Fibroblast of lung (primary cell): ENCODE results near the gene HS3ST3A1. TPM values are rescaled to one million over a fixed set of nuclear protein-coding genes. Genes with fewer than 3 reads are reported as not detected.

Experiments used
- DNase-seq, 2 donors: peaks; one replicate each; pipeline versions ENCODE4 v3.0.0 to v3.0.0-alpha.2; 2010; ENCODE audit warnings: low read depth in 2 of 2
- H2AFZ ChIP-seq: 2 replicates; pipeline ENCODE4 v1.5.1; 2012; ENCODE audit warnings: low read length, control low read depth, inconsistent platforms
- H3K27ac ChIP-seq: 2 replicates; pipeline ENCODE4 v1.5.1; 2011; ENCODE audit warnings: low read length, control low read depth; ENCODE audit not compliant: insufficient read depth
- H3K27me3 ChIP-seq: 2 replicates; pipeline ENCODE4 v1.5.1; 2011; ENCODE audit warnings: mild to moderate bottlenecking, low read length; ENCODE audit not compliant: control insufficient read depth, insufficient read depth
- H3K36me3 ChIP-seq: 2 replicates; pipeline ENCODE4 v1.5.1; 2011; ENCODE audit warnings: low read length; ENCODE audit not compliant: control insufficient read depth, insufficient read depth
- H3K4me1 ChIP-seq: 2 replicates; pipeline ENCODE4 v1.5.1; 2011; ENCODE audit warnings: low read length; ENCODE audit not compliant: control insufficient read depth, insufficient read depth; ENCODE audit errors: extremely low read depth
- H3K4me2 ChIP-seq: 2 replicates; pipeline ENCODE4 v1.5.1; 2011; ENCODE audit warnings: low read length, control low read depth; ENCODE audit not compliant: insufficient read depth; ENCODE audit errors: extremely low read depth
- H3K4me3 ChIP-seq, 4 experiments: fragments of 200-600 bp in 1 of 4; sonication (generic) in 1 of 4; replicated peaks in 1 of 4; 2 replicates each; pipeline ENCODE4 v1.5.1; 2011 to 2016; ENCODE audit warnings: low read length in 4 of 4, low read depth in 3 of 4, mild to moderate bottlenecking in 3 of 4, control low read depth in 2 of 4, inconsistent platforms in 1 of 4, mixed read lengths in 1 of 4; ENCODE audit not compliant: insufficient read depth in 1 of 4; ENCODE audit errors: control extremely low read depth in 1 of 4
- H3K79me2 ChIP-seq: 2 replicates; pipeline ENCODE4 v1.5.1; 2012; ENCODE audit warnings: mild to moderate bottlenecking, low read length, inconsistent platforms; ENCODE audit not compliant: control insufficient read depth, insufficient read depth
- H3K9ac ChIP-seq: 2 replicates; pipeline ENCODE4 v1.5.1; 2011; ENCODE audit warnings: mild to moderate bottlenecking, low read length, control low read depth; ENCODE audit not compliant: insufficient read depth
- H3K9me3 ChIP-seq: 2 replicates; pipeline ENCODE4 v1.5.1; 2012; ENCODE audit warnings: low read depth, low read length; ENCODE audit not compliant: control insufficient read depth, insufficient read depth
- H4K20me1 ChIP-seq: 2 replicates; pipeline ENCODE4 v1.5.1; 2011; ENCODE audit warnings: low read length; ENCODE audit not compliant: control insufficient read depth, insufficient read depth; ENCODE audit errors: extremely low read depth
- CTCF ChIP-seq, 2 donors: IDR thresholded peaks in 1 of 2; conservative IDR thresholded peaks in 1 of 2; 1 replicate in 1 of 2; 2 replicates in 1 of 2; pipeline ENCODE4 v1.5.1; 2011 to 2012; ENCODE audit warnings: low read length in 2 of 2, control low read depth in 1 of 2, inconsistent platforms in 1 of 2, low read depth in 1 of 2, mild to moderate bottlenecking in 1 of 2
- EZH2 ChIP-seq: IDR thresholded peaks from 2 replicates; pipeline ENCODE4 v1.5.1; 2012; ENCODE audit warnings: low read length, control low read depth, mild to moderate bottlenecking; ENCODE audit errors: missing control alignments
- polyA plus RNA-seq, 2 donors: library from polyadenylated mRNA; depleted of rRNA in 1 of 2; stranded (reverse) in 1 of 2; unstranded in 1 of 2; fragments of >200 nt; gene quantifications; 2 replicates each; pipeline ENCODE4 v1.2.1, GENCODE V29; 2011 to 2012; ENCODE audit warnings: missing spikeins in 1 of 2
- total RNA-seq: library from RNA; depleted of rRNA; stranded (reverse); fragments of >200 nt; gene quantifications from 2 replicates; pipeline ENCODE4 v1.2.1, GENCODE V29; 2014

The HS3ST3A1 gene
- total and polyA plus RNA-seq, 2 donors (not counting 1 experiment from before 2014, with no cell fraction given) = 2.4 to 48.7 TPM

- Histone ChIP-seq H3K9ac (no peak overlapping the region), H3K79me2 (no peaks in the 10 kb centered on the region), H3K27ac (no peak overlapping the region), H3K4me1 (no peaks in the 10 kb centered on the region), H3K4me3 (no peak overlapping the region), H3K27me3 (no peaks in the 10 kb centered on the region), H3K36me3 (no peaks in the 10 kb centered on the region), H2AFZ (no peak overlapping the region), H4K20me1 (no peaks in the 10 kb centered on the region), H3K4me2 (no peak overlapping the region), H3K9me3 (no peaks in the 10 kb centered on the region)
- TF ChIP-seq EZH2 (no peak), CTCF (conservative IDR thresholded peaks at IDR 0.05 in 1 of 2, IDR thresholded peaks at IDR 0.05 in 1 of 2; ENCODE audit: low read depth in 1 of 2, low read length in 2 of 2) (no peak)
- no peak for DNase-seq
Measured at GRCh38 chr17:13616031-13616430, 14.3 kb upstream of the HS3ST3A1 start.

GRCh38 chr17:13609941-13610340 is 8.2 kb upstream of the HS3ST3A1 start:
- H3K4me3 ChIP-seq = no peak overlapping the region
- H3K79me2 ChIP-seq = no peaks in the 10 kb centered on the region
- no peaks in the 10 kb centered on the region for H3K36me3 ChIP-seq
- H3K4me2 ChIP-seq = no peak overlapping the region
- DNase-seq = peak in 1 of 2 donors; percentile 13
- no peaks in the 10 kb centered on the region for H3K27me3 ChIP-seq
- no peak overlapping the region for H2AFZ ChIP-seq
- H3K9ac ChIP-seq = no peak overlapping the region
- no peaks in the 10 kb centered on the region for H4K20me1 ChIP-seq
- H3K9me3 ChIP-seq = no peaks in the 10 kb centered on the region
- H3K4me1 ChIP-seq = no peaks in the 10 kb centered on the region
- no peak for TF ChIP-seq EZH2
- TF ChIP-seq CTCF (conservative IDR thresholded peaks at IDR 0.05 in 1 of 2, IDR thresholded peaks at IDR 0.05 in 1 of 2; ENCODE audit: low read depth in 1 of 2, low read length in 2 of 2) = no peak
- no peak overlapping the region for H3K27ac ChIP-seq

- peak overlapping the region; percentile 87 for H3K9ac ChIP-seq
- DNase-seq = peak in 1 of 2 donors; percentile 12
Measured at GRCh38 chr17:13601322-13601775, 380 bp downstream of the HS3ST3A1 start.

More at GRCh38 chr17:13601322-13601775, 380 bp downstream of the HS3ST3A1 start:
- no peaks in the 10 kb centered on the region for H3K27me3 ChIP-seq
- no peaks in the 10 kb centered on the region for H3K36me3 ChIP-seq
- H3K9me3 ChIP-seq = no peaks in the 10 kb centered on the region
- peaks cover 51% of the 10 kb centered on the region for H3K79me2 ChIP-seq
- no peak for TF ChIP-seq EZH2
- no peak for TF ChIP-seq CTCF (conservative IDR thresholded peaks at IDR 0.05 in 1 of 2, IDR thresholded peaks at IDR 0.05 in 1 of 2; ENCODE audit: low read depth in 1 of 2, low read length in 2 of 2)
- peak overlapping the region; percentile 70 to 91 (median 82) for H3K4me3 ChIP-seq
- H2AFZ ChIP-seq = peak overlapping the region; percentile 17
- no peaks in the 10 kb centered on the region for H4K20me1 ChIP-seq
- H3K4me1 ChIP-seq = no peaks in the 10 kb centered on the region
- peak overlapping the region; percentile 95 for H3K27ac ChIP-seq
- H3K4me2 ChIP-seq = peak overlapping the region; percentile 62
